Measurements from ENCODE around the gene PPP1R36.

PPP1R36 gene

DNA sequence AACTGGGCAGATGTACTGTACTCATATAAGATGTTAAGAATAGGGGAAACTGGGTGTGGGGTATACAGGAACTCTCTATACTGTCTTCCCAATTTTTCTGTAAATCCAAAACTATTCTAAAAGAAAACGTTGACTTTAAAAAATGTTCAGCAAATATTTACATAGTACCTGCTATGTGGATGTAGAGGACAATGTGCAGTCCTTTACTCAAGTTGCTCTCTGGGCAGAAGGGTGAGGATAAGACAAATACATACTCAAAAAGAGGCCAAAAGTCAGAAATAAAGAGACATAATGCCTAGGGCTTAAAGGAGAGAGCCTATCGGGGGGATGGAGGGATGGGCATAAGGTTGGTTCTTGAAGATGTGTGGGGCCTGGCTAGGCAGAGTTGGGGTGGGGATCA, 44.7 kb downstream of the PPP1R36 start:
- H3K79me1 ChIP-seq (ENCODE audit: low read length) = no peaks in the 10 kb centered on the region
- no peak overlapping the region for H3K9ac ChIP-seq (ENCODE audit: low read length)
- H3K23ac ChIP-seq (ENCODE audit: low read length) = no peak overlapping the region
- DNase-seq = no peak
- H4K5ac ChIP-seq (ENCODE audit: low read length) = no peak overlapping the region
- H3K4me1 ChIP-seq (ENCODE audit: control insufficient read depth, low read depth, low read length) = no peaks in the 10 kb centered on the region
- H3K79me2 ChIP-seq (ENCODE audit: control insufficient read depth, insufficient read depth, low read length) = no peaks in the 10 kb centered on the region
- no peak overlapping the region for H4K8ac ChIP-seq (ENCODE audit: low read depth, low read length)
- H3K18ac ChIP-seq (ENCODE audit: low read length) = no peak overlapping the region
- WGBS (ENCODE audit: extremely low coverage, insufficient coverage, low lambda C conversion rate) = no CpG with 5 or more reads among the region's 2 CpGs
- no peak overlapping the region for H2BK120ac ChIP-seq (ENCODE audit: low read depth, low read length)
- H3K4ac ChIP-seq (ENCODE audit: low read depth, low read length) = no peak overlapping the region
- H3K4me3 ChIP-seq (ENCODE audit: low read length) = no peak overlapping the region
- H2BK15ac ChIP-seq (replicated peaks; ENCODE audit: low read depth) = no peak overlapping the region
- H2AK5ac ChIP-seq (ENCODE audit: low read length) = no peak overlapping the region
- H3K56ac ChIP-seq (ENCODE audit: low read length) = no peak overlapping the region
- no peak overlapping the region for H2BK5ac ChIP-seq (ENCODE audit: low read length)
- no peaks in the 10 kb centered on the region for H3K27me3 ChIP-seq (ENCODE audit: insufficient read depth, low read length, poor library complexity)
- H3K4me2 ChIP-seq (ENCODE audit: low read length) = no peak overlapping the region
- H3K27ac ChIP-seq (ENCODE audit: low read depth, low read length) = no peak overlapping the region
- no peaks in the 10 kb centered on the region for H3K36me3 ChIP-seq (ENCODE audit: control insufficient read depth, insufficient read depth, low read length)

DNA sequence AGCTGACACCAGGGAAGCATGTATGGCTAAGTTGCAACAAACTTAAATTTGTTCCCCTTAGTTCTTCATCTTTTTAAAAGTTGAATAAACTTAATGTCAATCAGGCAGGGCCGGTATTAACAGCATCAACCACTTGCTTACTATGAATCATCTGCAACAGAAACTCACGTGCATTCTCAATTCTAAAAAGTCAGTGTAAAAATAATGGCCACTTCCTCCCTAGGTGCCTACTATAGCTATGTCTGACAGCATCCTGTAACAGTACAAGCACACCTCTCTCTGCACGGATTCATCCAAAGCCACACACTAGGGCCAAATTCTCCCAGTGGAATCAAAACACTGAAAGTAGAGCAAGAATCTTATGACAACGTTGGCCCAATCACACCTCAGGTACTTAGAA, 48.6 kb downstream of the PPP1R36 start:
- Histone ChIP-seq H3K27ac (ENCODE audit: low read depth, low read length) (no peak overlapping the region), H3K23ac (ENCODE audit: low read length) (no peak overlapping the region), H2BK15ac (replicated peaks; ENCODE audit: low read depth) (no peak overlapping the region), H3K4me2 (ENCODE audit: low read length) (no peak overlapping the region), H3K4me1 (ENCODE audit: control insufficient read depth, low read depth, low read length) (no peaks in the 10 kb centered on the region), H4K5ac (ENCODE audit: low read length) (no peak overlapping the region), H3K4me3 (ENCODE audit: low read length) (no peak overlapping the region), H3K4ac (ENCODE audit: low read depth, low read length) (no peak overlapping the region), H3K79me2 (ENCODE audit: control insufficient read depth, insufficient read depth, low read length) (no peaks in the 10 kb centered on the region), H3K27me3 (ENCODE audit: insufficient read depth, low read length, poor library complexity) (no peaks in the 10 kb centered on the region), H3K79me1 (ENCODE audit: low read length) (no peaks in the 10 kb centered on the region), H3K9ac (ENCODE audit: low read length) (no peak overlapping the region), H4K8ac (ENCODE audit: low read depth, low read length) (no peak overlapping the region), H2AK5ac (ENCODE audit: low read length) (no peak overlapping the region), H2BK120ac (ENCODE audit: low read depth, low read length) (no peak overlapping the region), H3K36me3 (ENCODE audit: control insufficient read depth, insufficient read depth, low read length) (no peaks in the 10 kb centered on the region), H3K18ac (ENCODE audit: low read length) (no peak overlapping the region), H3K56ac (ENCODE audit: low read length) (no peak overlapping the region), H2BK5ac (ENCODE audit: low read length) (no peak overlapping the region)
- DNase-seq = no peak
- no CpG with 5 or more reads among the region's 4 CpGs for WGBS (ENCODE audit: extremely low coverage, insufficient coverage, low lambda C conversion rate)

GRCh38 chr14:64601571-64601970, 51.8 kb downstream of the PPP1R36 start:
- Histone ChIP-seq H3K23ac (ENCODE audit: low read length) (no peak overlapping the region), H2BK15ac (replicated peaks; ENCODE audit: low read depth) (no peak overlapping the region), H2BK5ac (ENCODE audit: low read length) (no peak overlapping the region), H3K36me3 (ENCODE audit: control insufficient read depth, insufficient read depth, low read length) (no peaks in the 10 kb centered on the region), H3K4me2 (ENCODE audit: low read length) (no peak overlapping the region), H3K4ac (ENCODE audit: low read depth, low read length) (no peak overlapping the region), H3K4me3 (ENCODE audit: low read length) (no peak overlapping the region), H3K18ac (ENCODE audit: low read length) (no peak overlapping the region), H2BK120ac (ENCODE audit: low read depth, low read length) (no peak overlapping the region), H3K27ac (ENCODE audit: low read depth, low read length) (no peak overlapping the region), H4K8ac (ENCODE audit: low read depth, low read length) (no peak overlapping the region), H3K9ac (ENCODE audit: low read length) (no peak overlapping the region), H2AK5ac (ENCODE audit: low read length) (no peak overlapping the region), H3K79me2 (ENCODE audit: control insufficient read depth, insufficient read depth, low read length) (no peaks in the 10 kb centered on the region), H3K56ac (ENCODE audit: low read length) (no peak overlapping the region), H3K79me1 (ENCODE audit: low read length) (no peaks in the 10 kb centered on the region), H3K27me3 (ENCODE audit: insufficient read depth, low read length, poor library complexity) (no peaks in the 10 kb centered on the region), H3K4me1 (ENCODE audit: control insufficient read depth, low read depth, low read length) (no peaks in the 10 kb centered on the region), H4K5ac (ENCODE audit: low read length) (no peak overlapping the region)
- no peak for DNase-seq
- no CpG with 5 or more reads among the region's 38 CpGs for WGBS (ENCODE audit: extremely low coverage, insufficient coverage, low lambda C conversion rate)

- Histone ChIP-seq H3K4ac (ENCODE audit: low read depth, low read length) (no peak overlapping the region), H2BK120ac (ENCODE audit: low read depth, low read length) (no peak overlapping the region), H3K27me3 (ENCODE audit: insufficient read depth, low read length, poor library complexity) (no peaks in the 10 kb centered on the region), H4K5ac (ENCODE audit: low read length) (no peak overlapping the region), H3K56ac (ENCODE audit: low read length) (no peak overlapping the region), H2BK15ac (replicated peaks; ENCODE audit: low read depth) (no peak overlapping the region), H3K79me1 (ENCODE audit: low read length) (no peaks in the 10 kb centered on the region), H3K4me1 (ENCODE audit: control insufficient read depth, low read depth, low read length) (no peaks in the 10 kb centered on the region), H2BK5ac (ENCODE audit: low read length) (no peak overlapping the region), H3K79me2 (ENCODE audit: control insufficient read depth, insufficient read depth, low read length) (no peaks in the 10 kb centered on the region), H3K4me2 (ENCODE audit: low read length) (no peak overlapping the region), H3K4me3 (ENCODE audit: low read length) (no peak overlapping the region), H3K9ac (ENCODE audit: low read length) (no peak overlapping the region), H3K36me3 (ENCODE audit: control insufficient read depth, insufficient read depth, low read length) (no peaks in the 10 kb centered on the region), H3K23ac (ENCODE audit: low read length) (no peak overlapping the region), H4K8ac (ENCODE audit: low read depth, low read length) (no peak overlapping the region), H3K27ac (ENCODE audit: low read depth, low read length) (no peak overlapping the region), H2AK5ac (ENCODE audit: low read length) (no peak overlapping the region), H3K18ac (ENCODE audit: low read length) (no peak overlapping the region)
- no CpG with 5 or more reads among the region's 2 CpGs for WGBS (ENCODE audit: extremely low coverage, insufficient coverage, low lambda C conversion rate)
- no peak for DNase-seq
Measured at GRCh38 chr14:64602826-64603225, 53.1 kb downstream of the PPP1R36 start.

GRCh38 chr14:64604001-64604400, 54.2 kb downstream of the PPP1R36 start:
- no peaks in the 10 kb centered on the region for H3K79me1 ChIP-seq (ENCODE audit: low read length)
- no peaks in the 10 kb centered on the region for H3K36me3 ChIP-seq (ENCODE audit: control insufficient read depth, insufficient read depth, low read length)
- H3K4me1 ChIP-seq (ENCODE audit: control insufficient read depth, low read depth, low read length) = no peaks in the 10 kb centered on the region
- no peak overlapping the region for H3K23ac ChIP-seq (ENCODE audit: low read length)
- H3K27ac ChIP-seq (ENCODE audit: low read depth, low read length) = no peak overlapping the region
- no peak overlapping the region for H2BK15ac ChIP-seq (replicated peaks; ENCODE audit: low read depth)
- H3K9ac ChIP-seq (ENCODE audit: low read length) = no peak overlapping the region
- H3K4me2 ChIP-seq (ENCODE audit: low read length) = no peak overlapping the region
- H2AK5ac ChIP-seq (ENCODE audit: low read length) = no peak overlapping the region
- no peak overlapping the region for H4K8ac ChIP-seq (ENCODE audit: low read depth, low read length)
- no peak overlapping the region for H3K18ac ChIP-seq (ENCODE audit: low read length)
- H3K56ac ChIP-seq (ENCODE audit: low read length) = no peak overlapping the region
- no peaks in the 10 kb centered on the region for H3K27me3 ChIP-seq (ENCODE audit: insufficient read depth, low read length, poor library complexity)
- H3K4me3 ChIP-seq (ENCODE audit: low read length) = no peak overlapping the region
- no peak for DNase-seq
- H2BK5ac ChIP-seq (ENCODE audit: low read length) = no peak overlapping the region
- H3K79me2 ChIP-seq (ENCODE audit: control insufficient read depth, insufficient read depth, low read length) = no peaks in the 10 kb centered on the region
- no CpG with 5 or more reads among the region's 1 CpG for WGBS (ENCODE audit: extremely low coverage, insufficient coverage, low lambda C conversion rate)
- H2BK120ac ChIP-seq (ENCODE audit: low read depth, low read length) = no peak overlapping the region
- no peak overlapping the region for H3K4ac ChIP-seq (ENCODE audit: low read depth, low read length)
- no peak overlapping the region for H4K5ac ChIP-seq (ENCODE audit: low read length)

- H2BK15ac ChIP-seq (replicated peaks; ENCODE audit: low read depth) = no peak overlapping the region
- H3K36me3 ChIP-seq (ENCODE audit: control insufficient read depth, insufficient read depth, low read length) = no peaks in the 10 kb centered on the region
- no peak overlapping the region for H3K27ac ChIP-seq (ENCODE audit: low read depth, low read length)
- no peaks in the 10 kb centered on the region for H3K4me1 ChIP-seq (ENCODE audit: control insufficient read depth, low read depth, low read length)
- no peaks in the 10 kb centered on the region for H3K79me1 ChIP-seq (ENCODE audit: low read length)
- H3K56ac ChIP-seq (ENCODE audit: low read length) = no peak overlapping the region
- no peaks in the 10 kb centered on the region for H3K79me2 ChIP-seq (ENCODE audit: control insufficient read depth, insufficient read depth, low read length)
- no peak overlapping the region for H2BK5ac ChIP-seq (ENCODE audit: low read length)
- no peak overlapping the region for H3K4me2 ChIP-seq (ENCODE audit: low read length)
- no CpG with 5 or more reads among the region's 6 CpGs for WGBS (ENCODE audit: extremely low coverage, insufficient coverage, low lambda C conversion rate)
- no peak overlapping the region for H4K5ac ChIP-seq (ENCODE audit: low read length)
- DNase-seq = no peak
- no peak overlapping the region for H3K23ac ChIP-seq (ENCODE audit: low read length)
- no peak overlapping the region for H4K8ac ChIP-seq (ENCODE audit: low read depth, low read length)
- H3K4me3 ChIP-seq (ENCODE audit: low read length) = no peak overlapping the region
- H2AK5ac ChIP-seq (ENCODE audit: low read length) = no peak overlapping the region
- no peak overlapping the region for H2BK120ac ChIP-seq (ENCODE audit: low read depth, low read length)
- H3K9ac ChIP-seq (ENCODE audit: low read length) = no peak overlapping the region
- H3K4ac ChIP-seq (ENCODE audit: low read depth, low read length) = no peak overlapping the region
- H3K18ac ChIP-seq (ENCODE audit: low read length) = no peak overlapping the region
- H3K27me3 ChIP-seq (ENCODE audit: insufficient read depth, low read length, poor library complexity) = no peaks in the 10 kb centered on the region
Measured at GRCh38 chr14:64604881-64605280, 55.1 kb downstream of the PPP1R36 start.
